Stomach (tissue), 19 donors: ENCODE measurements around the gene AADACL3. TPM values are rescaled to one million over a fixed set of nuclear protein-coding genes. Genes with fewer than 3 reads are reported as not detected.
"Not testable (repeated sequence)": the region's sequence is repeated elsewhere in the genome, so short reads cannot be mapped to it uniquely, and the experiment has no call there.

Experiments
- DNase-seq, 2 donors: peaks; one replicate each; pipeline versions ENCODE4 v3.0.0 to v3.0.0-alpha.2; 2013 to 2019
- H3K27ac ChIP-seq, 5 donors: fragments of 200-600 bp in 4 of 5; sonication (generic) in 4 of 5; one replicate each; pipeline ENCODE4 v1.5.1; 2013 to 2019; ENCODE audit warnings: mild to moderate bottlenecking in 1 of 5, moderate library complexity in 1 of 5
- H3K27me3 ChIP-seq, 3 donors: fragments of 200-600 bp; sonication (generic); one replicate each; pipeline ENCODE4 v1.5.1; 2017 to 2019; ENCODE audit warnings: mixed run types in 1 of 3
- H3K36me3 ChIP-seq, 4 donors: fragments of 200-600 bp; sonication (generic); 1 replicate in 3 of 4; 2 replicates in 1 of 4; pipeline ENCODE4 v1.5.1; 2016 to 2019
- H3K4me1 ChIP-seq, 4 donors: fragments of 200-600 bp; sonication (generic); one replicate each; pipeline ENCODE4 v1.5.1; 2016 to 2019
- H3K4me3 ChIP-seq, 4 donors: fragments of 200-600 bp; sonication (generic) in 3 of 4; one replicate each; pipeline ENCODE4 v1.5.1; 2016 to 2019; ENCODE audit warnings: mild to moderate bottlenecking in 1 of 4
- H3K9me3 ChIP-seq, 4 donors: fragments of 200-600 bp; sonication (generic); one replicate each; pipeline ENCODE4 v1.5.1; 2016 to 2019
- EP300 ChIP-seq: sonication (generic); formaldehyde crosslinking; IDR thresholded peaks from one replicate; pipeline ENCODE4 v1.6.1; 2017; ENCODE audit warnings: antibody characterized with exemption
- POLR2A ChIP-seq, 4 donors: fragments of 450-650 bp; IDR thresholded peaks; one replicate each; pipeline ENCODE4 v1.6.1; 2016; ENCODE audit warnings: antibody characterized with exemption in 4 of 4, control low read depth in 2 of 4, mild to moderate bottlenecking in 1 of 4, moderate library complexity in 1 of 4
- POLR2AphosphoS5 ChIP-seq, 3 donors: sonication (generic); formaldehyde crosslinking; IDR thresholded peaks; one replicate each; pipeline ENCODE4 v1.6.1; 2016; ENCODE audit warnings: antibody characterized with exemption in 3 of 3
- WGBS, 5 donors: extraction: QIAGEN DNeasy Blood & Tissue Kit in 3 of 5; methylation state at CpG; one replicate each; pipeline versions ENCODE4 v1.1.5 to v1.1.7; 2013 to 2018; 5-methylcytosine and 5-hydroxymethylcytosine counted together
- intact Hi-C: fragments of 100-400 bp; cut with DNase I; formaldehyde crosslinking; loops from one replicate; pipeline ENCODE4 v1.15.1; 2023; ENCODE audit warnings: low total_unique reads
- long read RNA-seq, 10 donors: transcript quantifications; one replicate each; lab custom pipeline, GENCODE V29; 2026
- polyA plus RNA-seq, 3 donors: library from polyadenylated mRNA; stranded (reverse); fragments of 200-250 nt; gene quantifications; one replicate each; pipeline ENCODE4 v1.2.3, GENCODE V29; 2013
- total RNA-seq, 5 donors: library from RNA; depleted of rRNA; stranded (reverse); fragments of >200 nt; gene quantifications; one replicate each; pipeline versions ENCODE4 v1.1.0 to v1.2.3, GENCODE V29; 2014 to 2016
- TF ChIP-seq, protein P1 (sequence below), 7 experiments: fragments of 450-650 bp in 4 of 7; fragments of 200-600 bp in 3 of 7; sonication (generic) in 3 of 7; IDR thresholded peaks; one replicate each; pipeline ENCODE4 v1.5.1; 2016 to 2019; ENCODE audit warnings: antibody characterized with exemption in 7 of 7, control low read depth in 2 of 7, mild to moderate bottlenecking in 1 of 7
- donor health status: healthy with polysubstance abuse.
- donor health status: Bipolar disorder and iron deficiency.
- donor health status: healthy.

Gene AADACL3, protein sequence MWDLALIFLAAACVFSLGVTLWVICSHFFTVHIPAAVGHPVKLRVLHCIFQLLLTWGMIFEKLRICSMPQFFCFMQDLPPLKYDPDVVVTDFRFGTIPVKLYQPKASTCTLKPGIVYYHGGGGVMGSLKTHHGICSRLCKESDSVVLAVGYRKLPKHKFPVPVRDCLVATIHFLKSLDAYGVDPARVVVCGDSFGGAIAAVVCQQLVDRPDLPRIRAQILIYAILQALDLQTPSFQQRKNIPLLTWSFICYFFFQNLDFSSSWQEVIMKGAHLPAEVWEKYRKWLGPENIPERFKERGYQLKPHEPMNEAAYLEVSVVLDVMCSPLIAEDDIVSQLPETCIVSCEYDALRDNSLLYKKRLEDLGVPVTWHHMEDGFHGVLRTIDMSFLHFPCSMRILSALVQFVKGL
- not detected for total RNA-seq
- polyA plus RNA-seq, result not detected
- long read RNA-seq, donor 1, result 0 reads
- long read RNA-seq, donor 2, result 0 reads
- long read RNA-seq, donor 3, result 0 reads
- long read RNA-seq, donor 4, result 0 reads
- long read RNA-seq, donor 5, result 0 reads
- long read RNA-seq, donor 6, result 0 reads
- long read RNA-seq, donor 7, result 0 reads
- long read RNA-seq, donor 8, result 0 reads
- long read RNA-seq, donor 9, result 0 reads
- long read RNA-seq, donor 10, result 0 reads

DNA sequence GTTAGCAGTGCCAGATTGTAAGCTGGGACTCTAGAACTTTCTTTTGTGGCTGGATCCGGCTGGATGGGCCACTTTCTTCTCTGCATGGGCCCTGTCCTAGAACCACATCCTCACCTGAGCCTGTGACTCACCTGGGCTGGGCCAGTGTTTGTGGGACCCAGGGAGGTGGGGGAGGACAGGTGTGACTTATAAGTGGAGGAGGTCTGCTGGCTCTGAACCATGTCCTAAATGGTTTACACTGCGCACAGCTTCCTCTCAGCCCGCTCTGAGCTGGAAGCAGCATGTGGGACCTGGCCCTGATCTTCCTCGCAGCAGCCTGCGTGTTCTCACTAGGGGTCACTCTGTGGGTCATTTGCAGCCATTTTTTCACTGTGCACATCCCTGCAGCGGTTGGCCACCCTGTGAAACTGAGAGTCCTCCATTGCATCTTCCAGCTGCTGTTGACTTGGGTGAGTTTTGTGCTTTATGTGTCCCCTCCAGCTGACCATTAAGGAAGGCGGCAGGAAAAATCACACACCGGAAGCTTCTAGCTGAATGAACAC is at the start of gene AADACL3:
Gene AADACL3, plus strand, starts transcription at position 215 of the 542 bp plus-strand sequence. Its CDS starts 67 bp downstream, at position 282.
- no peak within 1 kb of the TSS for H3K4me3 ChIP-seq
- H3K4me1 ChIP-seq, result no peaks in the 10 kb centered on the region
- H3K27ac ChIP-seq, result no peak within 1 kb of the TSS
- DNase-seq, result no peak
- 75 to 83% (median 81%) methylated on average over 8 of the region's 8 CpGs for WGBS, 5 donors
- intact Hi-C loops, result no loop called here
- TF ChIP-seq POLR2A (IDR thresholded peaks at IDR 0.05) (no peak), POLR2AphosphoS5 (IDR thresholded peaks at IDR 0.05) (no peak), EP300 (no peak)
- TF ChIP-seq, protein P1, sequence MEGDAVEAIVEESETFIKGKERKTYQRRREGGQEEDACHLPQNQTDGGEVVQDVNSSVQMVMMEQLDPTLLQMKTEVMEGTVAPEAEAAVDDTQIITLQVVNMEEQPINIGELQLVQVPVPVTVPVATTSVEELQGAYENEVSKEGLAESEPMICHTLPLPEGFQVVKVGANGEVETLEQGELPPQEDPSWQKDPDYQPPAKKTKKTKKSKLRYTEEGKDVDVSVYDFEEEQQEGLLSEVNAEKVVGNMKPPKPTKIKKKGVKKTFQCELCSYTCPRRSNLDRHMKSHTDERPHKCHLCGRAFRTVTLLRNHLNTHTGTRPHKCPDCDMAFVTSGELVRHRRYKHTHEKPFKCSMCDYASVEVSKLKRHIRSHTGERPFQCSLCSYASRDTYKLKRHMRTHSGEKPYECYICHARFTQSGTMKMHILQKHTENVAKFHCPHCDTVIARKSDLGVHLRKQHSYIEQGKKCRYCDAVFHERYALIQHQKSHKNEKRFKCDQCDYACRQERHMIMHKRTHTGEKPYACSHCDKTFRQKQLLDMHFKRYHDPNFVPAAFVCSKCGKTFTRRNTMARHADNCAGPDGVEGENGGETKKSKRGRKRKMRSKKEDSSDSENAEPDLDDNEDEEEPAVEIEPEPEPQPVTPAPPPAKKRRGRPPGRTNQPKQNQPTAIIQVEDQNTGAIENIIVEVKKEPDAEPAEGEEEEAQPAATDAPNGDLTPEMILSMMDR (IDR thresholded peaks at IDR 0.05), result no peak
- peaks cover 0 to 15% (median 0%) of the 10 kb centered on the region in 3 donors for H3K27me3 ChIP-seq
- no peaks in the 10 kb centered on the region for H3K9me3 ChIP-seq
- no peaks in the 10 kb centered on the region for H3K36me3 ChIP-seq

DNA sequence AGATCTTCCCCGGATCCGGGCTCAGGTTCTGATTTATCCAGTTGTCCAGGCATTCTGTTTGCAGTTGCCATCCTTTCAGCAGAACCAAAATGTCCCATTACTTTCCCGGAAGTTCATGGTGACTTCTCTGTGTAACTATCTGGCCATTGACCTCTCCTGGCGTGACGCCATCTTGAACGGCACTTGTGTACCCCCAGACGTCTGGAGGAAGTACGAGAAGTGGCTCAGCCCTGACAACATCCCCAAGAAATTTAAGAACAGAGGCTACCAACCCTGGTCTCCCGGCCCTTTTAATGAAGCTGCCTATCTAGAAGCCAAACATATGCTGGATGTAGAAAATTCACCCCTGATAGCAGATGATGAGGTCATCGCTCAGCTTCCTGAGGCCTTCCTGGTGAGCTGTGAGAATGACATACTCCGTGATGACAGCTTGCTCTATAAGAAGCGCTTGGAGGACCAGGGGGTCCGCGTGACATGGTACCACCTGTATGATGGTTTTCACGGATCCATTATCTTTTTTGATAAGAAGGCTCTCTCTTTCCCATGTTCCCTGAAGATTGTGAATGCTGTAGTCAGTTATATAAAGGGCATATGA is 49.7 kb upstream of the AADACL3 start:
- no peak for DNase-seq
- Histone ChIP-seq H3K27ac (no peak overlapping the region), H3K4me1 (no peaks in the 10 kb centered on the region), H3K36me3 (no peaks in the 10 kb centered on the region), H3K4me3 (no peak overlapping the region), H3K9me3 (peaks cover 0 to 18% (median 16%) of the 10 kb centered on the region in 4 donors), H3K27me3 (no peaks in the 10 kb centered on the region)
- TF ChIP-seq POLR2AphosphoS5 (IDR thresholded peaks at IDR 0.05) (no peak), EP300 (no peak)
- 78 to 87% (median 85%) methylated on average over 15 of the region's 15 CpGs for WGBS, 5 donors
- intact Hi-C loops, result no loop called here

DNA sequence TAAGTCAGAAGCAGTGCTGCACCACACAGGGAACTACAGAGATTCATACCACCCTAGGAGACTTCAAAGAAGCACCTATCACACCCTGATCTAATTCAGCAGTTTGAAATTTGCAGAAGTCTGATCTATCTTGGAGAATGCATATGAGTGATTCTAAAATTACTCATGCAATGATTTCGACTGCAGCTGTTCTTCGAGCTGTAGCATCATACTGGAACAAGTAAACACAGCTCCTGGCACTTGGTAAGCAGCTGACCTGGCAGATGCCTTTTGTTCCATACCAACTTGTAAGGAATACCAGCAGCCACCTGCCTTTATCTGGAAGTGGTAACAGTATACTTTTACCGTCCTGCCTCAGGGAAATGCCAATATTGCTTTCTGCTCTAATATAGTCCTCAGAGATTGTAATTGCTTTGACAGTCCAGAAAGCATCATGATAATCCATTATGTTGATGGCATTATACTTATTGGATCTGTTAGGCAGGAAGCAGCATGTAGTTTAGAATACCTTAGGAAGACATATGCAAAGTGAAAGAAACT is 46.3 kb upstream of the AADACL3 start:
- Histone ChIP-seq H3K4me1 (no peaks in the 10 kb centered on the region), H3K27ac (no peak overlapping the region), H3K4me3 (no peak overlapping the region), H3K36me3 (no peaks in the 10 kb centered on the region), H3K9me3 (peaks cover 0 to 11% (median 7%) of the 10 kb centered on the region in 4 donors), H3K27me3 (no peaks in the 10 kb centered on the region)
- intact Hi-C loops, result no loop called here
- no peak for DNase-seq
- TF ChIP-seq POLR2AphosphoS5 (IDR thresholded peaks at IDR 0.05), result no peak
- TF ChIP-seq, protein P1 (IDR thresholded peaks at IDR 0.05), result no peak
- no peak for TF ChIP-seq EP300
- no peak for TF ChIP-seq POLR2A (IDR thresholded peaks at IDR 0.05)
- WGBS, 5 donors, result 50 to 64% (median 59%) methylated on average over 3 of the region's 3 CpGs

DNA sequence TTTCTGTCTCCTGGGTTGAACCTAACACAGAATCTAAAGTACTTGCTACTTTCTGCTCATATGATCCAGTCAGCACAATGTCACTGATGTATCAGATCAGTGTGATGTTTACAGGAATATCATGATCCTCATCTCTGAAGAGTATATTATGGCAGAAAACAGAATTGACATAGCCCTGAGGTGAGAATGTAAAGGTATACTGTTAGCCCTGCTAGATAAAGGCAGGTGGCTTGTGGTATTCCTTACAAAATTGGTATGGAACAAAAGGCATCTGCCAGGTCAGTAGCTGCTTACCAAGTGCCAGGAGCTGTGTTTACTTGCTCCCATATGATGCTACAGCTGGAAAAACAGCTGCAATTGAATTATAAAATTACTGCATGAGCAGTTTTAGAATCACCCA is 41.6 kb upstream of the AADACL3 start:
- H3K4me1 ChIP-seq, result no peaks in the 10 kb centered on the region
- H3K9me3 ChIP-seq, result peaks cover 0 to 2% (median 0%) of the 10 kb centered on the region in 4 donors
- TF ChIP-seq POLR2AphosphoS5 (IDR thresholded peaks at IDR 0.05) (no peak), EP300 (no peak), POLR2A (IDR thresholded peaks at IDR 0.05) (no peak)
- TF ChIP-seq, protein P1 (IDR thresholded peaks at IDR 0.05), result no peak
- intact Hi-C loops, result no loop called here
- peaks cover 0 to 8% (median 0%) of the 10 kb centered on the region in 3 donors for H3K27me3 ChIP-seq
- DNase-seq, result no peak
- H3K36me3 ChIP-seq, result no peaks in the 10 kb centered on the region
- H3K4me3 ChIP-seq, result no peak overlapping the region
- no peak overlapping the region for H3K27ac ChIP-seq

DNA sequence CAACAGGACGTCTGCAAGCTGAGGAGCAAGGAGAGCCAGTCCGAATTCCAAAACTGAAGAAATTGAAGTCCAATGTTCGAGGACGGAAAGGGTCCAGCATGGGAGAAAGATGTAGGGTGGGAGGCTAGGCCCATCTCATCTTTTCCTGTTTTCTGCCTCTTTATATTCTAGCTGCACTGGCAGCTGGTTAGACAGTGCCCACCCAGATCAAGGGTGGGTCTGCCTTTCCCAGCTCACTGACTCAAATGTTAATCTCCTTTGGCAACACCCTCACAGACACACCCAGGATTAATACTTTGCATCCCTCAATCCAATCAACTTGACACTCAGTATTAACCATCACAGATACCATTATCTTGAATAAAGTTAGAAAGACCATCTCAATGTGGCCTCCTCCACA is 39.8 kb upstream of the AADACL3 start:
- 81 to 90% (median 86%) methylated on average over 4 of the region's 4 CpGs for WGBS, 5 donors
- H3K27ac ChIP-seq, H3K4me1 ChIP-seq, DNase-seq, intact Hi-C loops, H3K9me3 ChIP-seq, H3K4me3 ChIP-seq, H3K36me3 ChIP-seq: not testable (repeated sequence)
- peaks cover 0 to 13% (median 0%) of the 10 kb centered on the region in 3 donors for H3K27me3 ChIP-seq
